ENCODE measurements around the gene ERMP1. TPM values are rescaled to one million over a fixed set of nuclear protein-coding genes. Genes with fewer than 3 reads are reported as not detected.

Gene ERMP1
- total RNA-seq, 4 donors from 2014 or later: 7.3 to 10.0 (median 9.4) TPM

DNA sequence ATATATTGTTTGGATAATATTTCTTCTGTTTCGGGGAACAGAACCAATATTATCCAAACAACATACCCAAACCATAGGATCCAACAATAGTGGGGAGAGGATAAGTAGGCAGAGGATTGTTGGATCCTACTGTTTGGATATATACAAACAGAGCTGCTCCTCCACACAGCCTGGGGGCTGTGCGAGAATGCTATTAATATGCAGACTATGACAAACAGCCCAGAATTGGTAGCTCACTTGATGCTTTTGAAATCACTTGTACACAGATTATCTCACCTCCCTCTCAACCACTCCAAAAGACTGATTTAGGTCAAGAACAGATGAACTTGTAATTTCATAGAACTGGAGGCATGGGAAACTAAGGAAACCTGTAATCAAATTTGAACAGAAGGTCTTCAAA is 33.4 kb upstream of the ERMP1 start:
- WGBS: 90% methylated on average over 2 of the region's 2 CpGs
- intact Hi-C loops (cut with DNase I): no loop called here
- no peaks in the 10 kb centered on the region for H3K9me3 ChIP-seq

DNA sequence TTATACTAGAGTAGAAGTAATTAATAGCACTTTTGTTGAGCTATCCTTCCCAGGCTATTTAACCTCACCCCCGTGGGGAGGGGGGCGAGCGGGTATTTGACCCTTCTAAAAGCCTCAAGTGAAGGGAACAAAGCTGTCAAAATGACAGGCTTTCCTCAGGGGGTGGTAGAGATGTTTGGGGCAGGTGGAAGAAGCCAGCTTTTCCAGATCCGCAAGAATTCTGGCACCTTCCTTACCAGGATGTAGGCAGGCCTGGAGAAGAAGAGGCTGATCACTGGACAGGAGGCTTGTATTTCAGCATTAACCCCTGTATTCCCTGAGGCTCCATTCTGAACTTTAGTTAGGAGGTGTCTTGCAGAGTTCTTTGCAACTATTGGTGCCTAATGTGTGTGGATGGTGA is 31.5 kb upstream of the ERMP1 start:
- TF ChIP-seq POLR2A (IDR thresholded peaks at IDR 0.05; ENCODE audit: low read depth) (no peak), EP300 (IDR thresholded peaks at IDR 0.05) (no peak), POLR2AphosphoS5 (IDR thresholded peaks at IDR 0.05) (no peak)
- TF ChIP-seq, protein P1, sequence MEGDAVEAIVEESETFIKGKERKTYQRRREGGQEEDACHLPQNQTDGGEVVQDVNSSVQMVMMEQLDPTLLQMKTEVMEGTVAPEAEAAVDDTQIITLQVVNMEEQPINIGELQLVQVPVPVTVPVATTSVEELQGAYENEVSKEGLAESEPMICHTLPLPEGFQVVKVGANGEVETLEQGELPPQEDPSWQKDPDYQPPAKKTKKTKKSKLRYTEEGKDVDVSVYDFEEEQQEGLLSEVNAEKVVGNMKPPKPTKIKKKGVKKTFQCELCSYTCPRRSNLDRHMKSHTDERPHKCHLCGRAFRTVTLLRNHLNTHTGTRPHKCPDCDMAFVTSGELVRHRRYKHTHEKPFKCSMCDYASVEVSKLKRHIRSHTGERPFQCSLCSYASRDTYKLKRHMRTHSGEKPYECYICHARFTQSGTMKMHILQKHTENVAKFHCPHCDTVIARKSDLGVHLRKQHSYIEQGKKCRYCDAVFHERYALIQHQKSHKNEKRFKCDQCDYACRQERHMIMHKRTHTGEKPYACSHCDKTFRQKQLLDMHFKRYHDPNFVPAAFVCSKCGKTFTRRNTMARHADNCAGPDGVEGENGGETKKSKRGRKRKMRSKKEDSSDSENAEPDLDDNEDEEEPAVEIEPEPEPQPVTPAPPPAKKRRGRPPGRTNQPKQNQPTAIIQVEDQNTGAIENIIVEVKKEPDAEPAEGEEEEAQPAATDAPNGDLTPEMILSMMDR (IDR thresholded peaks at IDR 0.05): no peak
- no peaks in the 10 kb centered on the region for H3K4me1 ChIP-seq
- WGBS: 80% methylated on average over 3 of the region's 4 CpGs
- peaks cover 0 to 14% (median 3%) of the 10 kb centered on the region in 4 donors for H3K36me3 ChIP-seq
- no peak overlapping the region for H3K27ac ChIP-seq (replicated peaks in 1 of 4)
- intact Hi-C loops (cut with DNase I): no loop called here
- H3K9me3 ChIP-seq: no peaks in the 10 kb centered on the region
- H3K27me3 ChIP-seq: no peaks in the 10 kb centered on the region
- no peak for DNase-seq (ENCODE audit: extremely low spot score)
- H3K4me3 ChIP-seq: no peak overlapping the region

More for the DNA sequence above, 33.4 kb upstream of the ERMP1 start:
- DNase-seq (ENCODE audit: extremely low spot score): no peak
- H3K27me3 ChIP-seq: no peaks in the 10 kb centered on the region
- H3K4me1 ChIP-seq: no peaks in the 10 kb centered on the region
- peaks cover 0 to 17% (median 3%) of the 10 kb centered on the region in 4 donors for H3K36me3 ChIP-seq
- no peak overlapping the region for H3K4me3 ChIP-seq
- TF ChIP-seq POLR2AphosphoS5 (IDR thresholded peaks at IDR 0.05): no peak
- TF ChIP-seq, protein P1 (IDR thresholded peaks at IDR 0.05): no peak
- no peak for TF ChIP-seq EP300 (IDR thresholded peaks at IDR 0.05)
- no peak for TF ChIP-seq POLR2A (IDR thresholded peaks at IDR 0.05; ENCODE audit: low read depth)
- H3K27ac ChIP-seq (replicated peaks in 1 of 4): no peak overlapping the region

- intact Hi-C loops (cut with DNase I): no loop called here
- no peak for TF ChIP-seq POLR2A (IDR thresholded peaks at IDR 0.05; ENCODE audit: low read depth)
- TF ChIP-seq, protein P1 (IDR thresholded peaks at IDR 0.05): no peak
- no peak for TF ChIP-seq POLR2AphosphoS5 (IDR thresholded peaks at IDR 0.05)
- TF ChIP-seq EP300 (IDR thresholded peaks at IDR 0.05): no peak
Observed at GRCh38 chr9:5863092-5863746, 30.3 kb upstream of the ERMP1 start.

GRCh38 chr9:5858833-5859232 is 25.9 kb upstream of the ERMP1 start:
- 55% methylated on average over 3 of the region's 3 CpGs for WGBS
- TF ChIP-seq POLR2A (IDR thresholded peaks at IDR 0.05; ENCODE audit: low read depth) (no peak), EP300 (IDR thresholded peaks at IDR 0.05) (no peak), POLR2AphosphoS5 (IDR thresholded peaks at IDR 0.05) (no peak)
- TF ChIP-seq, protein P1 (IDR thresholded peaks at IDR 0.05): no peak
- no peaks in the 10 kb centered on the region for H3K4me1 ChIP-seq
- no peaks in the 10 kb centered on the region for H3K27me3 ChIP-seq
- H3K4me3 ChIP-seq: no peak overlapping the region
- peaks cover 0 to 35% (median 5%) of the 10 kb centered on the region in 4 donors for H3K36me3 ChIP-seq
- no peaks in the 10 kb centered on the region for H3K9me3 ChIP-seq
- H3K27ac ChIP-seq (replicated peaks in 1 of 4): no peak overlapping the region
- intact Hi-C loops (cut with DNase I): no loop called here
- DNase-seq (ENCODE audit: extremely low spot score): no peak

More at GRCh38 chr9:5863092-5863746, 30.3 kb upstream of the ERMP1 start:
- Histone ChIP-seq H3K27ac (replicated peaks in 1 of 4) (no peak overlapping the region), H3K36me3 (peaks cover 0 to 26% (median 3%) of the 10 kb centered on the region in 4 donors), H3K9me3 (no peaks in the 10 kb centered on the region), H3K4me3 (no peak overlapping the region), H3K4me1 (no peaks in the 10 kb centered on the region), H3K27me3 (no peaks in the 10 kb centered on the region)
- no peak for DNase-seq (ENCODE audit: extremely low spot score)
- 83% methylated on average over 2 of the region's 2 CpGs for WGBS

- TF ChIP-seq POLR2A (IDR thresholded peaks at IDR 0.05; ENCODE audit: low read depth) (no peak), EP300 (IDR thresholded peaks at IDR 0.05) (no peak), POLR2AphosphoS5 (IDR thresholded peaks at IDR 0.05) (no peak)
- TF ChIP-seq, protein P1 (IDR thresholded peaks at IDR 0.05): no peak
- Histone ChIP-seq H3K4me3 (no peak overlapping the region), H3K9me3 (no peaks in the 10 kb centered on the region), H3K4me1 (no peaks in the 10 kb centered on the region), H3K27ac (replicated peaks in 1 of 4) (no peak overlapping the region), H3K36me3 (peaks cover 0 to 35% (median 8%) of the 10 kb centered on the region in 4 donors), H3K27me3 (no peaks in the 10 kb centered on the region)
- no peak for DNase-seq (ENCODE audit: extremely low spot score)
- intact Hi-C loops (cut with DNase I): no loop called here
Observed at GRCh38 chr9:5857928-5858327, 25.0 kb upstream of the ERMP1 start.

Measured in esophagus muscularis mucosa (tissue), 4 donors.